Sciatic nerve (tissue), 2 donors: ENCODE measurements around the gene SLC39A11. TPM values are rescaled to one million over a fixed set of nuclear protein-coding genes. Genes with fewer than 3 reads are reported as not detected.
"Not testable (repeated sequence)": the region's sequence is repeated elsewhere in the genome, so short reads cannot be mapped to it uniquely, and the experiment has no call there.

ENCODE experiments used
- ATAC-seq: fragments of 200-7000 bp; cut with Tn5 transposase; one replicate; pipeline ENCODE4 v1.9.1; 2020; ENCODE audit warnings: mild to moderate bottlenecking, moderate library complexity
- DNase-seq: peaks from one replicate; pipeline ENCODE4 v3.0.0-alpha.2; 2020; ENCODE audit warnings: low spot score
- intact Hi-C: fragments of 100-400 bp; cut with DNase I; formaldehyde crosslinking; loops from one replicate; pipeline ENCODE4 v1.14.2; 2022
- total RNA-seq: library from RNA; stranded (reverse); fragmentation: NEBNext Ultra II Directional; extraction: Animal tissue kit (Norgen Biotek cat#: 25700); gene quantifications from one replicate; pipeline ENCODE4 v1.2.1, GENCODE V29; 2021
- donor health status: DM: no; HTN: no; CAD: no.
- donor health status: DM: no; HTN: no; CAD: no.

Gene SLC39A11
- total RNA-seq, 1 donor from 2014 or later = 22.7 TPM

GRCh38 chr17:72656130-72656763 lies 436.2 kb downstream of the SLC39A11 start:
- DNase-seq (no peak), ATAC-seq (peak; percentile 67)
- intact Hi-C loops = no loop called here

GRCh38 chr17:72654706-72655105 lies 437.8 kb downstream of the SLC39A11 start:
- intact Hi-C loops = no loop called here
- ATAC-seq (no peak), DNase-seq (no peak)

- ATAC-seq (no peak), DNase-seq (no peak)
- intact Hi-C loops = no loop called here
These were observed 440.5 kb downstream of the SLC39A11 start for GRCh38 chr17:72651988-72652387.

- ATAC-seq (no peak), DNase-seq (no peak)
- intact Hi-C loops = no loop called here
These were observed 443.8 kb downstream of the SLC39A11 start for GRCh38 chr17:72648702-72649101.

- no peak for ATAC-seq
- DNase-seq = no peak
- intact Hi-C loops = no loop called here
These were observed 446.3 kb downstream of the SLC39A11 start for GRCh38 chr17:72646176-72646575.

- intact Hi-C loops = no loop called here
- ATAC-seq = no peak
These were observed 448.0 kb downstream of the SLC39A11 start for GRCh38 chr17:72644492-72644891.

GRCh38 chr17:72643575-72644216 lies 448.8 kb downstream of the SLC39A11 start:
- no peak for DNase-seq
- intact Hi-C loops = no loop called here
- no peak for ATAC-seq

More at GRCh38 chr17:72644492-72644891, 448.0 kb downstream of the SLC39A11 start:
- DNase-seq = no peak

GRCh38 chr17:72642720-72643119 lies 449.8 kb downstream of the SLC39A11 start:
- intact Hi-C loops = no loop called here
- no peak for ATAC-seq
- no peak for DNase-seq

- intact Hi-C loops = no loop called here
- DNase-seq = no peak
- no peak for ATAC-seq
These were observed 451.9 kb downstream of the SLC39A11 start for GRCh38 chr17:72640415-72641165.

GRCh38 chr17:72639711-72640110 lies 452.8 kb downstream of the SLC39A11 start:
- DNase-seq (no peak), ATAC-seq (no peak)
- intact Hi-C loops = no loop called here

GRCh38 chr17:72638932-72639331 lies 453.6 kb downstream of the SLC39A11 start:
- ATAC-seq, DNase-seq, intact Hi-C loops: not testable (repeated sequence)

GRCh38 chr17:72635034-72635635 lies 457.4 kb downstream of the SLC39A11 start:
- intact Hi-C loops = no loop called here
- ATAC-seq (no peak), DNase-seq (no peak)

- ATAC-seq (no peak), DNase-seq (no peak)
- intact Hi-C loops = no loop called here
These were observed 457.9 kb downstream of the SLC39A11 start for GRCh38 chr17:72634621-72635020.

- peak; percentile 17 for ATAC-seq
- intact Hi-C loops = no loop called here
- no peak for DNase-seq
These were observed 460.4 kb downstream of the SLC39A11 start for GRCh38 chr17:72631949-72632684.

GRCh38 chr17:72631568-72631948 lies 460.9 kb downstream of the SLC39A11 start:
- DNase-seq (no peak), ATAC-seq (no peak)
- intact Hi-C loops = no loop called here

- ATAC-seq (peak; percentile 57), DNase-seq (no peak)
- intact Hi-C loops = no loop called here
These were observed 467.8 kb downstream of the SLC39A11 start for GRCh38 chr17:72624652-72625051.

- ATAC-seq (no peak), DNase-seq (no peak)
- intact Hi-C loops = no loop called here
These were observed 468.3 kb downstream of the SLC39A11 start for GRCh38 chr17:72624226-72624625.

GRCh38 chr17:72622661-72623433 lies 469.6 kb downstream of the SLC39A11 start:
- DNase-seq (no peak), ATAC-seq (peak; percentile 73)
- intact Hi-C loops = no loop called here
